H9 (cell line): ENCODE data around the gene CD180. TPM values are rescaled to one million over a fixed set of nuclear protein-coding genes. Genes with fewer than 3 reads are reported as not detected.

Source experiments
- DNase-seq: peaks from one replicate; pipeline ENCODE4 v3.0.0-alpha.2; 2017
- H2AFZ ChIP-seq: one replicate; pipeline ENCODE4 v1.6.1; 2013; ENCODE audit warnings: mild to moderate bottlenecking, low read length, control low read depth, moderate library complexity
- H2AK5ac ChIP-seq: 2 replicates; pipeline ENCODE4 v1.6.1; 2013; ENCODE audit warnings: low read length, control low read depth, mixed read lengths; ENCODE audit not compliant: insufficient read length
- H2BK120ac ChIP-seq: one replicate; pipeline ENCODE4 v1.6.1; 2013; ENCODE audit warnings: low read depth, mild to moderate bottlenecking, low read length, control low read depth, inconsistent platforms; ENCODE audit not compliant: poor library complexity, severe bottlenecking
- H2BK12ac ChIP-seq: 2 replicates; pipeline ENCODE4 v1.6.1; 2013; ENCODE audit warnings: low read length, control low read depth, mixed read lengths, low read depth; ENCODE audit not compliant: insufficient read length
- H2BK15ac ChIP-seq: 2 replicates; pipeline ENCODE4 v1.6.1; 2013; ENCODE audit warnings: low read depth, low read length, control low read depth
- H2BK20ac ChIP-seq: one replicate; pipeline ENCODE4 v1.6.1; 2013; ENCODE audit warnings: low read depth, mild to moderate bottlenecking, low read length, control low read depth, inconsistent platforms; ENCODE audit not compliant: poor library complexity, severe bottlenecking
- H2BK5ac ChIP-seq: 2 replicates; pipeline ENCODE4 v1.6.1; 2013; ENCODE audit warnings: low read length, control low read depth, mixed read lengths; ENCODE audit not compliant: insufficient read length
- H3K14ac ChIP-seq: 2 replicates; pipeline ENCODE4 v1.6.1; 2013; ENCODE audit warnings: low read length, control low read depth; ENCODE audit not compliant: insufficient read depth
- H3K18ac ChIP-seq: 2 replicates; pipeline ENCODE4 v1.6.1; 2013; ENCODE audit warnings: low read depth, mild to moderate bottlenecking, mixed read lengths, low read length, control low read depth; ENCODE audit not compliant: insufficient read length
- H3K23ac ChIP-seq: 2 replicates; pipeline ENCODE4 v1.6.1; 2013; ENCODE audit warnings: low read length, control low read depth, mixed read lengths, low read depth; ENCODE audit not compliant: insufficient read length
- H3K23me2 ChIP-seq: 2 replicates; pipeline ENCODE4 v1.6.1; 2013; ENCODE audit warnings: low read depth, mild to moderate bottlenecking, mixed read lengths, low read length, control low read depth; ENCODE audit not compliant: insufficient read length, poor library complexity, severe bottlenecking
- H3K27ac ChIP-seq: 2 replicates; pipeline ENCODE4 v1.5.1; 2013; ENCODE audit warnings: low read length, control low read depth, mixed read lengths, low read depth; ENCODE audit not compliant: insufficient read length
- H3K27me3 ChIP-seq: 2 replicates; pipeline ENCODE4 v1.6.1; 2013; ENCODE audit warnings: low read length, control low read depth, inconsistent platforms; ENCODE audit not compliant: insufficient read depth
- H3K4ac ChIP-seq: 2 replicates; pipeline ENCODE4 v1.6.1; 2013; ENCODE audit warnings: low read depth, mild to moderate bottlenecking, control low read depth, inconsistent platforms, low read length, moderate library complexity
- H3K4me1 ChIP-seq: 2 replicates; pipeline ENCODE4 v1.6.1; 2013; ENCODE audit warnings: low read length, control low read depth, inconsistent platforms; ENCODE audit not compliant: insufficient read depth
- H3K4me2 ChIP-seq: 2 replicates; pipeline ENCODE4 v1.6.1; 2013; ENCODE audit warnings: low read length, control low read depth, mixed read lengths; ENCODE audit not compliant: insufficient read length, insufficient read depth
- H3K56ac ChIP-seq: 2 replicates; pipeline ENCODE4 v1.6.1; 2013; ENCODE audit warnings: low read depth, mild to moderate bottlenecking, mixed read lengths, low read length, control low read depth; ENCODE audit not compliant: insufficient read length
- H3K79me1 ChIP-seq: 2 replicates; pipeline ENCODE4 v1.6.1; 2013; ENCODE audit warnings: low read depth, mild to moderate bottlenecking, moderate library complexity, low read length, control low read depth, inconsistent platforms; ENCODE audit not compliant: insufficient read depth, poor library complexity, severe bottlenecking
- H3K79me2 ChIP-seq: 2 replicates; pipeline ENCODE4 v1.6.1; 2013; ENCODE audit warnings: low read length, control low read depth, inconsistent platforms; ENCODE audit not compliant: insufficient read depth
- H3K9ac ChIP-seq: 2 replicates; pipeline ENCODE4 v1.6.1; 2013; ENCODE audit warnings: low read length, control low read depth, mixed read lengths; ENCODE audit not compliant: insufficient read length; ENCODE audit errors: extremely low read depth
- H3K9me3 ChIP-seq: one replicate; pipeline ENCODE4 v1.6.1; 2013; ENCODE audit warnings: low read depth, low read length, inconsistent platforms; ENCODE audit not compliant: control insufficient read depth
- H3T11ph ChIP-seq: one replicate; pipeline ENCODE4 v1.6.1; 2013; ENCODE audit warnings: mild to moderate bottlenecking, low read length, control low read depth, inconsistent platforms
- H4K20me1 ChIP-seq: one replicate; pipeline ENCODE4 v1.6.1; 2013; ENCODE audit not compliant: control insufficient read depth, insufficient read length, insufficient read depth
- H4K5ac ChIP-seq: 2 replicates; pipeline ENCODE4 v1.6.1; 2013; ENCODE audit warnings: low read depth, mild to moderate bottlenecking, mixed read lengths, low read length, control low read depth; ENCODE audit not compliant: insufficient read length
- H4K8ac ChIP-seq: replicated peaks from 2 replicates; pipeline ENCODE4 v1.6.1; 2013; ENCODE audit warnings: low read length, control low read depth, mixed read lengths, low read depth; ENCODE audit not compliant: insufficient read length
- H4K91ac ChIP-seq: 2 replicates; pipeline ENCODE4 v1.6.1; 2013; ENCODE audit warnings: low read depth, mild to moderate bottlenecking, moderate library complexity, mixed read lengths, low read length, control low read depth; ENCODE audit not compliant: insufficient read length
- H3K27ac Mint-ChIP-seq, 3 experiments: 2 replicates in 2 of 3; 3 replicates in 1 of 3; pipeline ENCODE4 v1.8.0; 2020 to 2021; ENCODE audit warnings: mixed read lengths in 3 of 3, mild to moderate bottlenecking in 1 of 3, moderate library complexity in 1 of 3
- H3K27me3 Mint-ChIP-seq: 2 replicates; pipeline ENCODE4 v1.8.0; 2021; ENCODE audit warnings: low read depth, mild to moderate bottlenecking, moderate library complexity, mixed read lengths
- H3K36me3 Mint-ChIP-seq, 3 experiments: 2 replicates in 2 of 3; 3 replicates in 1 of 3; pipeline ENCODE4 v1.8.0; 2020 to 2021; ENCODE audit warnings: low read depth in 3 of 3, mixed read lengths in 3 of 3; ENCODE audit not compliant: insufficient read depth in 1 of 3
- H3K4me1 Mint-ChIP-seq, 2 experiments: 2 replicates each; pipeline ENCODE4 v1.8.0; 2020; ENCODE audit warnings: mixed read lengths in 2 of 2
- H3K4me3 Mint-ChIP-seq, 2 experiments: 2 replicates in 1 of 2; 3 replicates in 1 of 2; pipeline ENCODE4 v1.8.0; 2020 to 2021; ENCODE audit warnings: mild to moderate bottlenecking in 2 of 2, mixed read lengths in 2 of 2, moderate library complexity in 1 of 2
- H3K9me3 Mint-ChIP-seq, 2 experiments: 2 replicates in 1 of 2; 3 replicates in 1 of 2; pipeline ENCODE4 v1.8.0; 2020; ENCODE audit warnings: mild to moderate bottlenecking in 2 of 2, mixed read lengths in 2 of 2, moderate library complexity in 1 of 2
- CTCF ChIP-seq: fragments of 200-600 bp; sonication (generic); conservative IDR thresholded peaks from 3 replicates; pipeline ENCODE4 v1.8.0; 2021; ENCODE audit warnings: antibody characterized with exemption, mild to moderate bottlenecking
- WGBS: extraction: QIAGEN DNeasy Blood & Tissue Kit; methylation state at CpG from one replicate; pipeline ENCODE4 v1.1.7; 2013; ENCODE audit warnings: missing lambda C conversion rate, low lambda C conversion rate, mixed read lengths; ENCODE audit not compliant: insufficient read length; ENCODE audit errors: extremely low coverage; 5-methylcytosine and 5-hydroxymethylcytosine counted together
- total RNA-seq: library from RNA; stranded (reverse); gene quantifications from 2 replicates; pipeline ENCODE4 v1.2.1, GENCODE V29; 2021

Gene CD180
- total RNA-seq, 1 experiment from 2014 or later, result not detected

GRCh38 chr5:67160272-67160671, 36.3 kb downstream of the CD180 start:
- Histone ChIP-seq H3K27ac (no peak overlapping the region), H3K4me1 (no peaks in the 10 kb centered on the region), H3K79me1 (no peaks in the 10 kb centered on the region), H4K8ac (no peak overlapping the region), H3K23ac (no peak overlapping the region), H4K5ac (no peak overlapping the region), H3K23me2 (no peaks in the 10 kb centered on the region), H3K18ac (no peak overlapping the region), H3K9ac (no peak overlapping the region), H3K56ac (no peak overlapping the region), H2BK15ac (no peak overlapping the region), H3K14ac (no peak overlapping the region), H4K20me1 (no peaks in the 10 kb centered on the region), H4K91ac (no peak overlapping the region), H2BK12ac (no peak overlapping the region), H2AK5ac (no peak overlapping the region), H3K79me2 (no peaks in the 10 kb centered on the region), H3K4ac (no peak overlapping the region), H3K27me3 (no peaks in the 10 kb centered on the region), H3K4me2 (no peak overlapping the region), H2BK120ac (no peak overlapping the region), H3K9me3 (no peaks in the 10 kb centered on the region), H3T11ph (no peak overlapping the region), H2AFZ (no peak overlapping the region), H2BK20ac (no peak overlapping the region), H2BK5ac (no peak overlapping the region)
- H3K4me1 Mint-ChIP-seq, result peaks cover 2 to 10% of the 10 kb centered on the region in 2 experiments
- no peak for TF ChIP-seq CTCF
- no peaks in the 10 kb centered on the region for H3K9me3 Mint-ChIP-seq
- no CpG with 5 or more reads among the region's 3 CpGs for WGBS
- no peak overlapping the region for H3K27ac Mint-ChIP-seq
- H3K36me3 Mint-ChIP-seq, result peaks cover 0 to 4% (median 3%) of the 10 kb centered on the region in 3 experiments; a peak in 4 of 7 replicates
- H3K27me3 Mint-ChIP-seq, result no peaks in the 10 kb centered on the region
- H3K4me3 Mint-ChIP-seq, result no peak overlapping the region
- DNase-seq, result no peak
